Activated naive CD8-positive, alpha-beta T cell (primary cell): Measurements from ENCODE around the gene WBP2.

Source experiments
- H3K27ac Mint-ChIP-seq: one replicate; pipeline ENCODE4 v1.8.0; 2021; ENCODE audit warnings: mixed read lengths
- H3K27me3 Mint-ChIP-seq: one replicate; pipeline ENCODE4 v1.8.0; 2021; ENCODE audit warnings: mixed read lengths
- H3K36me3 Mint-ChIP-seq: one replicate; pipeline ENCODE4 v1.8.0; 2021; ENCODE audit warnings: mixed read lengths
- H3K4me1 Mint-ChIP-seq: one replicate; pipeline ENCODE4 v1.8.0; 2021; ENCODE audit warnings: low read depth, mixed read lengths
- H3K4me3 Mint-ChIP-seq: one replicate; pipeline ENCODE4 v1.8.0; 2021; ENCODE audit warnings: mild to moderate bottlenecking, mixed read lengths
- H3K9me3 Mint-ChIP-seq: one replicate; pipeline ENCODE4 v1.8.0; 2021; ENCODE audit warnings: low read depth, mixed read lengths

The WBP2 gene

GRCh38 chr17:75845933-75846691 is 9.0 kb downstream of the WBP2 start:
- Mint-ChIP-seq H3K27ac (peak overlapping the region; percentile 70), H3K36me3 (no peaks in the 10 kb centered on the region), H3K4me3 (peak overlapping the region; percentile 32), H3K4me1 (peaks cover 20% of the 10 kb centered on the region), H3K27me3 (no peaks in the 10 kb centered on the region), H3K9me3 (no peaks in the 10 kb centered on the region)

DNA sequence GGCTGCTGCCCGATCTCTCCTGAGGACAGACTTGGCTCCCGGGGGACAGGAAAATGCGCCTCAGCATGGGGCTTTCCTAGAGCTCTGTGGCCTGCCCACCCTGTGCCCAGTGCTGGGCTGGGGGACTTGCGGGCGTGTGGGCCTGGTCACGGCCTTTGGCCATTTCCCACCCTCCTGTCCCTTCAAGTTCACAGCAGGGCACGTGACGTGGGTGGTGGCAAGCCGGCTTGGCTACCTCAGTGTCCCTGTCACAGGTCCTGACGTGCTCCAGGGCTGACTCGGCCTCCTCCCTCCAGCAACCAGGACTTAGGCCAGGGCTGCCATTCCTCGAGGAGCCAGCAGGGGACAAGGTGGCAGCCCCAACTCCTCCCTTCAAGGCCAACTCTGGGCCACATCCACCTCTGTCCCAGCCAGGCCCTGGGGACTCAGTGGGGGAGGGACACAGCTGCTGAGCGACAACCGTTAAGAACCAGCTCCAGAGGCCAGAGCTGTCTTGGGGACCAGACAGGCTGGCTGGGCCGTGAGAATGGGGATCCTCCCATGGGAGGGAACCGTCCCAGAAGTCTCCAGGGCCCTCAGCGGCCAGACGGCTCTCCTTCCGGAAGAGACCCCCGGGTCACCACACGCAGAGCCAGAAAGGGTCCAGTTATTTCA is 9.9 kb downstream of the WBP2 start:
- Mint-ChIP-seq H3K27ac (peak overlapping the region; percentile 58), H3K4me1 (peaks cover 20% of the 10 kb centered on the region), H3K4me3 (peak overlapping the region; percentile 66), H3K9me3 (no peaks in the 10 kb centered on the region), H3K36me3 (no peaks in the 10 kb centered on the region), H3K27me3 (no peaks in the 10 kb centered on the region)

DNA sequence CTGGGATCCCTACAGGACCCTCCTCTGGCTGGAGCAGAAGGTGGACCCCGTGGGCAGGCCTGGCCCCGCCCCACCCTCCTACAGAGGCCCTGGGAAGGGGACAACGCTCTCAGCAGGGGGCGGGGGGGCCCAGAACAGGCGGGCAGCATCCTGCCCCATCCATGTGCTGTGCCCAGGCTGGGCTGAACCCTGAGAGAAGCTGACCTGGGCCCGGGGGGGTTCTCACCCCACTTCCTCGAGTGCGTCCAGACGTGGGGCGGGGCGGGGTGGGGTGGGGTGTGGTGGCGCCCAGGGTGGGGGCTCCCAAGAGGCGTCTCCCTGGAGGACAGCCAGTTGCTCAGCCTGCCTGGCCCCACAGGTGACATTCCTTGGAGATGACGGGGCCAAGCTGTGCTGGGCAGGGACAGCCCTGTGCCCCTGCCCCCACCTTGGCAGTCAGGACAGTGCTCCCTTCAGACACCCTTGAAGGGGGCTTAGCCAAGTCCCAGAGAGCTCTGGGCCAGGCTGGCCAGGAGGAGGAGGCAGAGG is 10.5 kb downstream of the WBP2 start:
- H3K4me1 Mint-ChIP-seq = peaks cover 20% of the 10 kb centered on the region
- H3K36me3 Mint-ChIP-seq = no peaks in the 10 kb centered on the region
- H3K27ac Mint-ChIP-seq = peak overlapping the region; percentile 93
- no peaks in the 10 kb centered on the region for H3K9me3 Mint-ChIP-seq
- peak overlapping the region; percentile 92 for H3K4me3 Mint-ChIP-seq
- H3K27me3 Mint-ChIP-seq = no peaks in the 10 kb centered on the region

GRCh38 chr17:75843577-75844529 is 11.3 kb downstream of the WBP2 start, which contains the start of gene UNC13D:
TSS of gene UNC13D (minus strand) at chr17:75844404. CDS start at chr17:75844337, 67 bp downstream.
- Mint-ChIP-seq H3K4me1 (peaks cover 19% of the 10 kb centered on the region), H3K9me3 (no peaks in the 10 kb centered on the region), H3K4me3 (peak within 1 kb of the TSS; percentile 92), H3K36me3 (no peaks in the 10 kb centered on the region), H3K27ac (peak within 1 kb of the TSS; percentile 93), H3K27me3 (no peaks in the 10 kb centered on the region)

DNA sequence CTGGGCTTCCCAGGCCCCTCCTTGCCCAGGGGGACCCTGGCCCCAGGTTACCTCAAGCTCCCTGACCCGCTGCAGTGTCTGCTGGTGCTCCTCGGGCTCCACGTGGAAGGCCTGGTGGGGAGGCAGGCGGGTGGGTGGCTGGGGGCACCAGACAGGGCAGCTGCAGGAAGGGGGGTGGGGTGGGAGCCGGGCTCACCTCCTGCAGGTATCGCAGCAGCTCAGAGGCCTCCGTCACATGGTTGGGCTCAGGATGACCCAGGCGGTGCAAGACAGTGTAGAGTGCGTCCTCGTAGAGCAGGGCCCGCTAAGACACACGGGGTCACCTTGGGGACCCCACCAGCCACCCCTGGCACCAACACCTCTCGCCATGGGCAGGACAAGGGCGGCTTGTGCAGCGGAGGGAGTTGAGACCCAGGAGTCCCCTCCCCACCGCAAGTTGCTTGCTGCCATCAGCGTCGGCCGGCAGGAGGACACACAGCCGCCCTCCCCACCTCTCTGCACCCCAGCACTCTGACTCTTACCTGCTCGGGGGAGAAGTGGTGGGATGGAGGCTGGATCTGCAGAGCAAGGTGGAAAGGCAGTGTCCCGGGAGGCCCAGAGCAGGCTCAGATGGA is 12.1 kb downstream of the WBP2 start:
- H3K27me3 Mint-ChIP-seq = no peaks in the 10 kb centered on the region
- H3K4me3 Mint-ChIP-seq = peak overlapping the region; percentile 92
- peak overlapping the region; percentile 84 for H3K27ac Mint-ChIP-seq
- peaks cover 16% of the 10 kb centered on the region for H3K4me1 Mint-ChIP-seq
- H3K36me3 Mint-ChIP-seq = no peaks in the 10 kb centered on the region
- H3K9me3 Mint-ChIP-seq = no peaks in the 10 kb centered on the region

DNA sequence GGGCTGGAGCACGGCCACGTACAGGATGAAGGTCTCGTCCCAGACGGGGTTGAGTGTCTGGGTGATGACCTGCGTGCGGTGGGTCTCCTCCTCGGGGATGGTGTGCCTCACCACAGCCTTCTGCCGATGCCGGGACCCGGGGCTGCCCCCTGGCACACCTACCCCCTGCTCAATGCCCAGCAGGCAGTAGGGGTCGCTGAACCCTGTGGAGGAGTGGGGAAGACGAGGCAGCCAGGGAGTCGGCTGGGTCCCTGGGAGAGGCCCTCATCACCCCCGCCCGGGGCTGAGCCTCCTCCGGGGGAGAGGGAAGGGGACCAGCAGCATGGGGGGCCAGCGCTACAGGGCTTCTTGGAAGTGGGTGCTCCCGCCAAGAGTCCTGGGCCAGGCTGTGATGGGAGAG is 12.7 kb downstream of the WBP2 start:
- Mint-ChIP-seq H3K27ac (no peak overlapping the region), H3K27me3 (no peaks in the 10 kb centered on the region), H3K9me3 (no peaks in the 10 kb centered on the region), H3K4me1 (peaks cover 22% of the 10 kb centered on the region), H3K36me3 (no peaks in the 10 kb centered on the region), H3K4me3 (peak overlapping the region; percentile 92)

- Mint-ChIP-seq H3K27ac (no peak overlapping the region), H3K9me3 (no peaks in the 10 kb centered on the region), H3K27me3 (no peaks in the 10 kb centered on the region), H3K4me3 (no peak overlapping the region), H3K4me1 (peaks cover 22% of the 10 kb centered on the region), H3K36me3 (no peaks in the 10 kb centered on the region)
Observed at GRCh38 chr17:75840799-75841164, 14.4 kb downstream of the WBP2 start.

DNA sequence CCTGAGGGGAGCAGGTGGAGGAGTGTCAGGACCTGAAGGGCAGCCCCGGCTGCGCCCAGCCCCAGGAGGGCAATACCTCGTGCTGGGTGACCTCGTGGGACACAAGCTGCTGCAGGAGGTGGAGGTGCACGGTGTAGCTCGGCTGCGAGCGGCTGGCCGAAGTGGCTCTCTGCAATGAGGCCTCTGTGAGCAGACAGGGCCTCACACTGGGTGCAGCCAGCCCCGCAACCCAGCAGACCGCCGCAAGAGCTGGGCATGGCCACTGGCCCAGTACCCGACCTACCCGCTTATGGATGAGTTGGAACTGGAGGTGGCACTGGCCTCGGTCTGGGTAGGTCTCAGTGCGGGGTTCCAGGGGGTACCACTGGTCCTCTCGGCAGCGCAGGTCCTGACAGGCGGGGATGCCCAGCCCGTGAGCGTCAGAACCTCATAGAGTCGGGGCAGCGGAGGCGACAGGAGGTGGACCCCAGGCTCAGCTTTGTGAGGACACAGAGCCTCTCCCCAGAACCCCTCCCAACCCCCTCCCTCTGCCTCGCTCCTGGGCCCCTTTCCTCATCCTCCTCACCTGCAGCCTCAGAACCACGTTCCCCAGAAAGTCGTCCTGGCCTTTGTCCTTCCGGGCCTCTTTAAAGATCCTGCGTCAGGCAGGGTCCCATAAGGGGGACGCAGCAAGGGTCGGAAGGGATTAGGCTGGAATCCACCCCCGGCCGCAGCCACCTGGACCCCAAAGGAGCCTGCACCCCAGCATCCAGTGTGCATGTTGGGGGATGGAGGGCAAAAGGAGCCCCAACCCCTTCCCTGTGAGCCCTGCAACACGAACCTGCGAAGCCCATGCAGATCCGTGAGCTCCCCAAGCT is 15.0 kb downstream of the WBP2 start:
- Mint-ChIP-seq H3K4me3 (no peak overlapping the region), H3K27me3 (no peaks in the 10 kb centered on the region), H3K9me3 (no peaks in the 10 kb centered on the region), H3K36me3 (no peaks in the 10 kb centered on the region), H3K27ac (no peak overlapping the region), H3K4me1 (peaks cover 20% of the 10 kb centered on the region)

- Mint-ChIP-seq H3K9me3 (no peaks in the 10 kb centered on the region), H3K27ac (no peak overlapping the region), H3K36me3 (no peaks in the 10 kb centered on the region), H3K4me3 (no peak overlapping the region), H3K4me1 (peaks cover 26% of the 10 kb centered on the region), H3K27me3 (no peaks in the 10 kb centered on the region)
Observed at GRCh38 chr17:75838410-75838809, 16.7 kb downstream of the WBP2 start.

GRCh38 chr17:75837899-75838298 is 17.2 kb downstream of the WBP2 start:
- Mint-ChIP-seq H3K4me3 (no peak overlapping the region), H3K36me3 (no peaks in the 10 kb centered on the region), H3K4me1 (peaks cover 31% of the 10 kb centered on the region), H3K27me3 (no peaks in the 10 kb centered on the region), H3K9me3 (no peaks in the 10 kb centered on the region), H3K27ac (peak overlapping the region; percentile 28)

DNA sequence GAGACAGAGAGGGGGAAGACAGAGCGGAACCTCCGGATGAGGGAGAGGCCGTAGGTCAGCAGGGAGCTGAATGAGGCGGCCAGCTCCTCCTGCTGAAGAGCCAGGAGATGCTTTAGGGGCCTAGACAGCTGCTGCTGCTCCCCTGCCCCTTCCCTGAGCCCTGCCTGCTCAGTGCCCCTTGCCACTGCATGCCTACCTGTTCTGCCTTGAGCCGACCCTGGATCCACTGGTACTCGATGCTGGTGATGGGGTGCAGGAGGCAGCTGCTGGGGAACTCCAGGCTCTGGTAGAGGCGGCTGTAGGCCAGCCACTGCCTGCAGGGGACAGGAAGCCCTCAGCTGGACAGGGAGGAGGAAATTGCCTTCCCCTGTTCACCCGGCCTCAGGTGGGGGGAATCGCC is 18.5 kb downstream of the WBP2 start:
- no peaks in the 10 kb centered on the region for H3K9me3 Mint-ChIP-seq
- H3K4me1 Mint-ChIP-seq = peaks cover 37% of the 10 kb centered on the region
- H3K27me3 Mint-ChIP-seq = no peaks in the 10 kb centered on the region
- no peak overlapping the region for H3K4me3 Mint-ChIP-seq
- H3K36me3 Mint-ChIP-seq = no peaks in the 10 kb centered on the region
- no peak overlapping the region for H3K27ac Mint-ChIP-seq

DNA sequence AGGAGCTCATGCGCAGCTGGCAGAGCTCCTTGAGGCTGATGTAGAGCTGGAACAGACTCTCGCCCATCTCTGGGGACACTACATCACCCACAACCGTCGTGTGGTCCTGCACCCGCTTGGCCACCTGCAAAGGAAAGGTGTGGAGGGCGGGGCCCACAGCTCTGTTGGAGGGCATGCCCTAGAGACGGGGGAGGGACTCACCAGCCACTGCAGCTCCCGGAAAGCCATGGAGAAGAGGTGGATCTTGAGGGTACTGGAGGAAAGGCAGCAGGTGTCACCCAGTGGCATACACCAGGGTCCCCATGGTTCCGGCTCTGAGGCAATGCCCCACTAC is 19.5 kb downstream of the WBP2 start:
- no peaks in the 10 kb centered on the region for H3K9me3 Mint-ChIP-seq
- no peaks in the 10 kb centered on the region for H3K36me3 Mint-ChIP-seq
- H3K27ac Mint-ChIP-seq = no peak overlapping the region
- H3K4me1 Mint-ChIP-seq = peaks cover 37% of the 10 kb centered on the region
- H3K4me3 Mint-ChIP-seq = no peak overlapping the region
- no peaks in the 10 kb centered on the region for H3K27me3 Mint-ChIP-seq

DNA sequence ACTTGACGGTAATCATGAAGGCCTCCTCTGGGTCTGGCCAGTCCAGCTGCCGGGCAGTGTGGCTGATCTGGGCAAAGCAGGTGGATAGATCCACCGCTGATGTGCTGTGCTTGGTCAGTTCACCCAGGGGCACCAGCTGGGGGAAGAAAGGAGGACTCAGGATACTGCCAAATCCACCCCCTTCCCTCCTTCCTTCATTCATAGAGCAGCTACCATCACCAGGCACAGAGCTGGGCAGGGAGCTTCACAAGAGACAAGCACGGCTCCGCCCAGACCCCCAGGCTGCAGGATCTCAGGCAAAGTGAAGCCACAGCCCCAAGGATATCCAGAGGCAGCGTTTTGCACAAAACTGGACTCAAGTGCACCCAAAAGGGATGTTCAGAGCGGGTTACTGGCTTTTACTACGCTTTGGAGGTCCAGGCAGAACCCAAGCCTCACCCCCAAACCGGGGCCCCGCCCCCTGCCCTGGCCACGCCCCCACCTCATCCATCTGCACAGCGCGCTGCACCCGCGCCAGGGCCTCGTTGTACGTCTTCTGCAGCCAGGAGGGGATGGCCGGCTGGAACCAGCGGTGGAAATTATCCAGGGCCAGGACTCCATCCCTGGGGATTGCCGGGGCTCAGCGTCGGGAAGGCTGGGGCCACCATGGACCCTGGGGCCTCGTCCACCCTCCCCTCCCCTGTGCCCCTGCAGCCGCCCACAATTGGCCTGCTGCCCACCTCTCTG is 20.0 kb downstream of the WBP2 start:
- H3K36me3 Mint-ChIP-seq = no peaks in the 10 kb centered on the region
- H3K4me3 Mint-ChIP-seq = peak overlapping the region; percentile 27
- H3K27me3 Mint-ChIP-seq = no peaks in the 10 kb centered on the region
- H3K4me1 Mint-ChIP-seq = peaks cover 37% of the 10 kb centered on the region
- no peak overlapping the region for H3K27ac Mint-ChIP-seq
- no peaks in the 10 kb centered on the region for H3K9me3 Mint-ChIP-seq
